Left lobe of liver (tissue), 2 donors: ENCODE results near the gene S100A10. TPM values are rescaled to one million over a fixed set of nuclear protein-coding genes. Genes with fewer than 3 reads are reported as not detected.

Source experiments
- ATAC-seq: fragments of 200-7000 bp; cut with Tn5 transposase; one replicate; pipeline ENCODE4 v1.9.1; 2020; ENCODE audit warnings: mild to moderate bottlenecking, moderate library complexity
- DNase-seq: peaks from one replicate; pipeline ENCODE4 v3.0.0-alpha.2; 2020; ENCODE audit warnings: low spot score
- total RNA-seq: library from RNA; stranded (reverse); gene quantifications from one replicate; pipeline ENCODE4 v1.2.1, GENCODE V29; 2021
- donor health status: DM: no; HTN: no; CAD: no; lungs with moderate emphysema.
- donor health status: DM: no; HTN: yes; CAD: no.

The S100A10 gene
- 45.0 TPM for total RNA-seq

DNA sequence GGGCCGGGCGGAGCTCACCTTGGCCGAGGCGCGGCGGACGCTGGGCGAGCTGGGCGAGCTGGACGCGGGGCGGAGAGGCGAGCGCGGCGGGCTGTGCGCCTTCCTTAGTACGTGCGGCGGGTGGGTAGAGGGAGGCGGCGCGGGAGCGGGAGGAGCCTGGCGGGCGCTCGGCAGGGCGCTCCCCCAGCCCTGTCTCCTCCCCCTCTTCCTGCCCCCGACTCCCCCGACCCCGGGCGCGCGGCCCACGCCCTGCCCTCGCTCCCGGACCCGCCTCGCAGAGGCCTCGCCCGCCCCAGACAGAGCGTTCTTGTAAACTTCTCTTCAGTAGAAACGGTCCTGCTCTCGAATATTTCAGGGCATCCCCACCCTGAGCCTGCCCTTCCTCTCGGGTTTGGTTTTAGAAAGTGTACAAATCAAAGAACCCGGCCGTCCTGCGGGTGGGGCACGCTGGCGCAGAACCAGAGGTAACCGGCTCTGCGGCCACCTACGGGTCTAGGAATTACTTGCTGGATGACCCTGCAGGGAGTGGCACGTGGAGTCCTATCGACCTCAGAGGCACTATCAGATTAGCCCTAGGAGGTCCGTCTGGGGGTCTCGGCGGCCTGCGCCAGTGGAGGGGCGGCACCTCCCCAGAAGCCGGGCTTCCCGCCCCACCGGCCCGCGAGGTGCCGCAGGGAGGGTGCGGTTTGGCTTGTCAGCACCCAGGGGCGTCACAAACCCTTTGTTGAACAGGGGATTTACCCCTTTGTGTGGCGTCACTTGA is at the start of gene S100A10:
Gene S100A10, minus strand, starts transcription at position 126 of the 763 bp plus-strand sequence. CDS start 7,629 bp downstream, outside the sequence.
- DNase-seq (peak; percentile 75), ATAC-seq (peak; percentile 82)

DNA sequence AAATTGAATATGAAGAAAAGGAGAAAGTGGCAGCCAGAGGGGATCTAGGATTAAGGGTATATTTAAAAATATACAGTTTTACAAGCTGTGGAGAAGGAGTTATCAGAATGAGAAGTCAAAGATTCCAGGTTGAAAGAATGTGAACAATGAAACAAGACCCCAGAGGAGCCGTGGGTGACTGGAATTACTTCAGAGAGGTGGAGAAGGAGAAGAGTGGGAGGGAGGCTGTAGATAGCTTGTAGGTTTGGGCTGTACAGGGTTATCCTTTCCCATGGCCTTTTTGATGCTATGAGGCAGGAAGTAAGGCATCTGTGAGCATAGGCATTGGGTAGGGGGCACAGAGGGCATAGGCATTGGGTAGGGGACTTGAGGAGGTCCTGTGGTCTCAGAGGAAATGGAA is 48.4 kb upstream of the S100A10 start:
- no peak for ATAC-seq

DNA sequence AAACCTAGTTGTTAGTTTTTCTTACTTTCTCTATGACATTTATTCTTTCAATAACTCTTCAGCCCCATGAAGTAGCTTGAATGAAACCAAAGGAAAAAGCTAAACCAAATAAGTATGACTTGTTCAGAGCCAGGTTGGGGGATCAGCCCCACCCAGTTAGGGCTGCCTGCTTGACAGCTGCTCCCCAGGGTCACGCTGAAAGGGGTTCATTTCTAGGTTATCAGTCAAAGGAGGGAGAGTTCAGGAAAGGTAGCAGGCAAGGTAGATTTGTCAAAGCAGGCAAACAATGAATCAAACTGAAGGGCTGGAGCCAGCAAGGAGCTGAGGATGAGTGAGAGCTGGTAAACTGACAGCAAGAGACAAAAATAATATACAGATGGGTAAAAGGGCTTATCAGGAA is 46.2 kb upstream of the S100A10 start:
- DNase-seq (no peak), ATAC-seq (no peak)

More for the DNA sequence above, 48.4 kb upstream of the S100A10 start:
- no peak for DNase-seq

DNA sequence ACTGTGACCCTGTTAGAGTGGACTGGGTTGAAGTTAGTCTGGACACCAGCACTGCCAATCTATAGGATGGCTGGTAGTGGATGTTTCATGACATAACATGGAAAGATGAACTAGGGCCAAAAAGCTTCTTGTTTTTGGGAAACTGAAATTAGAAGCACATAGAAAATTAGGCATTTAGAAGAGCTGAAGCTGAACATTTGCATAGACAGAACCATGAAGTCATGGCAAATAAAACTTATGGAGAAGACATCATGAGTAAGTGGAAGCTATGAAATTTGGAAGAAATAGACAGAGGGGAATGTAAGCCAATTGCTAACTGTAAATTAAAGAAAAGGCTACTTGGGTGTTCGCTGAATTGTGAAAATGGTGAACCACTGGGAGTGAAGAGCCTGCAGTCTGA is 45.8 kb upstream of the S100A10 start:
- no peak for ATAC-seq
- no peak for DNase-seq

DNA sequence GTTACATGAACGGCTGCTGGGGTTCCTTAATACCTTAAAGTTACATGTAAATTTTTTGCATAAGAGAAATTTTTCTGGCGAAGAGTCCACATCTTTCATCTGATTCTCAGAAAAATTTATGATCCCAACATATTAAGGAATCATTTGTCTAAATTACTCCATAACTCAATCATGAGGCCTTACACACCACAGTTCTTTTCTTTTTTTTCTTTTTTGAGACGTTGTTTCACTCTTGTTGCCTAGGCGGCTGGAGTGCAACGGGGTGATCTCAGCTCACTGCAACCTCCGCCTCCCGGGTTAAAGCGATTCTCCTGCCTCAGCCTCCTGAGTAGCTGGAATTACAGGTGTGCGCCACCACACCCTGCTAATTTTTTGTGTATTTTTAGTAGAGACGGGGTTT is 45.2 kb upstream of the S100A10 start:
- ATAC-seq (no peak), DNase-seq (no peak)

- peak; percentile 74 for DNase-seq
- peak; percentile 87 for ATAC-seq
These were observed 42.9 kb upstream of the S100A10 start, which contains the start of gene S100A11 for GRCh38 chr1:152036267-152037216. TSS of gene S100A11 (minus strand) at chr1:152037004. CDS start at chr1:152036915, 89 bp downstream.

- ATAC-seq = no peak
- no peak for DNase-seq
These were observed 42.0 kb upstream of the S100A10 start for GRCh38 chr1:152035539-152036266.

DNA sequence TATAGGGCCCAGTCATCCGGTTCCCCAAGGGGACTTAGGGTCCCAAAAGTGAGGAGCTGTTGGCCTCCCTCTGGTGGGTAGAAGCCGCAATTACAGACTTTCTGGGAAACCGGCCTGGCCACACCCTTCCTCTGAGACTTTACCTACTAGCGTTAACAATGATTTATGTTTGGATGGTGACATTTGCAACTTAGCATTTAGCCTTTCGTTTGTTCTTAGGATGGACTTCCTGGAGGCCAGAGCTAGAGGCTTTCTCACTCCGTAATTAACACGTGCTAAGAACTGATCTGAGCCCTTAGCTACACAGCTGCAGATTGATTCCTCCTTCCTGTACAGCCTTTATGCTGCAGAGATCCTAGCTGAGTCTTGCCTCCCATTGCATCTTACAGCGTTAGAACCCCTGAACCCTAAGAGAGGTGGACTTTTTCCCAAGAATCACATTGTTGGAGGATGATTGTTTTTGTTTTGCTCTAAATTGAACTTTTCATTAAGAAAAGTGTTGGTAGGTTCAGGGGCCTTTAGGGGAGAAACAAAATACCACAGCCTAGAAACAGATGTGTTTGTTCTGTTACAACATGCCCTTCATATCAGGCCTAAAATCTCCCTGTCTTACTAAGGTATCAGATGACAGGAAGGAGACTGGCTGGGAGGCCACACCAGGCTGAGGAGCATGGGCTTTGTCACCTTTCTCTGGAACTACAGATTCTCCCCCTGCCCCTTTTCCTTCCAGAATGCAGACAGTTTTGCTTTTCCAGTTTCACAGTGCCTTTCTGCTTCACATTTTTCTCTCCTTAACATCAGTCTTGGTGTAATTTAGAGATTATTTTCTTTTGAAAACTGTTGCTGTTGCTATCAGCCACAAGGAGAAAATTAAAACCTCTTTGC is 41.2 kb upstream of the S100A10 start:
- no peak for DNase-seq
- ATAC-seq = peak; percentile 40

- DNase-seq (no peak), ATAC-seq (peak; percentile 21)
These were observed 40.6 kb upstream of the S100A10 start for GRCh38 chr1:152034324-152034653.

- ATAC-seq = no peak
- DNase-seq = no peak
These were observed 36.2 kb upstream of the S100A10 start for GRCh38 chr1:152029929-152030211.

DNA sequence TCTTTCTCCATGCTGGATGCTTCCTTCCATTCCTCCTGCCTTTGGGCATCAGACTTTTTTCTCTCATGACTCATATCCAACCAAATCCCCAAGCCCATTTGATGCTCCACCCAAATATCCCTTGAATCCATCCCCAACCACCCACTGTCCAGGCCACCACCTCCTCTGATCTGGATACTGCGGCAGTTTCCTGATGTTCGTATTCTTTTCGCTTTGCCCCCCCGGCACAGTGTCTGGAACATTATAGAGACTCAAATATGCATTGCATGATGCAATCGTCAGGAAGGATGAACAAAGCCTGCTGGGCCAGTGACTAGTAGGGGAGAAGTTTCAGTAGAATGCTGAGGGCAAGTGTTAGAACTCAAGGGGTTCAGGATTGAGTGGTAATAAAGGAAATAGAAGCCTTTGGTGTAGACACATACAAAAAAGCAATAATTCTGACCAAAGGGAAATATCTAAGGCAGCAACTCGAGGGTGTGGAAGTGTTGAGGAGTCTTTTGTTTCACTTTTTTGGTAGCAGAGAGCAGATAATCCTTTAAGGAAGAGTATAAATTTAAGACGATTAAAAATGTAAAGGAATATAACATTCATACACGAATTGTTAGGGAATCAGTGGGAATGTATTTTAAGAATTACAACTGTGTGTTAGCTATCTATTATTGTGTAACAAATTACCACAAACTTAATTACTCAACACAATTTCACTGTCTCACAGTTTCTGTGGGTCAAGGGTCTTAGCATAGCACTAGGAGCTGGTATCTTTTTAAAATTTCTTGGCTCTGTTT is 35.7 kb upstream of the S100A10 start:
- DNase-seq = no peak
- no peak for ATAC-seq

DNA sequence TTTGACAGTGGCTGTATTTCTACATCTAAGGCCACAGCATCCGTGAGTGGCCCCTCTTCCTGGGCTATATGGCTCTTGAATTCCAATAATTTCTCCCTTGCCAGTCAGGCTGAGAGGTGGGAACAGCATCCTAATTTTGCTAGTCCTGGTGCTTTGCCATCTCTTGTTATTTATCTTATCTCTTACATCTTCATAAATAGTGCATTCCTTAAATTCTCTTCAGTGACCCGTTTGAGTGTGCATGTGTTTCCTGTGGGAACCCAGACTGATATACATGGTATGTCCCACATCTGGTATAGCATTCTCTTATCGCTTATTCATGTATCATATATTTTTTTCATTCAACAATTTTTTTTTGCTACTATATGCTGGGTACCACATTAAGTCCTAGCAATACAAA is 33.2 kb upstream of the S100A10 start:
- DNase-seq = no peak
- no peak for ATAC-seq

GRCh38 chr1:152024223-152024622 is 30.6 kb upstream of the S100A10 start:
- ATAC-seq (no peak), DNase-seq (no peak)

- no peak for ATAC-seq
- DNase-seq = no peak
These were observed 29.6 kb upstream of the S100A10 start for GRCh38 chr1:152023221-152023620.

- no peak for DNase-seq
- ATAC-seq = no peak
These were observed 28.8 kb upstream of the S100A10 start for GRCh38 chr1:152022474-152022873.

GRCh38 chr1:152021569-152021968 is 27.9 kb upstream of the S100A10 start:
- no peak for DNase-seq
- ATAC-seq = no peak

GRCh38 chr1:152020849-152021248 is 27.2 kb upstream of the S100A10 start:
- no peak for ATAC-seq
- DNase-seq = no peak

- ATAC-seq (no peak), DNase-seq (no peak)
These were observed 24.9 kb upstream of the S100A10 start for GRCh38 chr1:152018537-152018936.

DNA sequence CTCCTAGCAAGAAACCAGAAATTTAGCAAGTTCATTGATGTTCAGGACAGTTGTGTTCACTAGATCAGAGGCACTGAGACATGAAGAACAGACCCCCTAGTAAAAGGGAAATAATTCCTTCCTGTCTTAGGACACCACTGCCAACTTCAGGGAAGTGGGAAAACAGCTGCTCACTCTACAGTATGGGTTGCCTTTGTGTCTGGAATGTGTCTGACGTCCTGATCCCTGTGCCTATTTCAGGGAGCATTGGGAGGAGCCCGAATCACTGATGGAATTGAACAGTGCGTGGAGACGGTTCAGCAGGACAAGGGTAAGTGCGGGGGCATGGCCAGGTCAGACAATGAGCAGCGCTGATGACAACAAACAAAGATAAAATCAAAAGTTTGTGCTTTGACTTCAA is 22.1 kb upstream of the S100A10 start:
- no peak for ATAC-seq
- no peak for DNase-seq

DNA sequence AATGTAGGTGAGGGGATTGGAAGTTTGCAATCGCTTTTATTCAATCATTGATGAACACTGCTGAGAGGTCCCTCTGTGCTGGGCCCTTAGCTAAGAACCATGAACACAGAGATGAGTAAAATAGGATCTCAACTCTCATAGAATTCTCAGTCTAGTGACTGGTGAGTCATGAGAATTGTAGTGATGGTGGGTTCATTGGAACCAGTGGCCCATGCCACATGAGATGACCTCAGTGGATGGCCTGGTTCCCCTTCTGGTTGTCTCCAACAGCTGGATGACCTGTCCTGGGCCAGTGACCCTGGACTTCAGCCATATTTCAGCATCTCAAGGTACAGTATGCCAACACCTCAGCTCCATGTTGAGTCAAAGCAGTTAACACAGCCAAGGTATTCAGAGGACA is 21.3 kb upstream of the S100A10 start:
- no peak for DNase-seq
- no peak for ATAC-seq
